Cardiac muscle cell (in vitro differentiated cells and primary cell): ENCODE data around the gene PRKCH. TPM values are rescaled to one million over a fixed set of nuclear protein-coding genes. Genes with fewer than 3 reads are reported as not detected.
A peak's percentile ranks its signal among the peaks of the same experiment; 100 is the strongest.

Source experiments
- DNase-seq, 2 donors: peaks; one replicate each; pipeline versions ENCODE4 v3.0.0 to v3.0.0-alpha.2; 2010 to 2017; ENCODE audit warnings: low read depth in 1 of 2, low spot score in 1 of 2
- H3K27ac ChIP-seq: fragments of 200-600 bp; sonication (generic); 2 replicates; pipeline ENCODE4 v1.5.1; 2016
- H3K27me3 ChIP-seq: fragments of 200-600 bp; sonication (generic); 2 replicates; pipeline ENCODE4 v1.6.0; 2016; ENCODE audit warnings: control low read depth
- H3K36me3 ChIP-seq: fragments of 200-600 bp; sonication (generic); 2 replicates; pipeline ENCODE4 v1.5.1; 2016; ENCODE audit warnings: control low read depth
- H3K4me1 ChIP-seq: fragments of 200-600 bp; sonication (generic); 2 replicates; pipeline ENCODE4 v1.8.1; 2017; ENCODE audit warnings: low read depth, mild to moderate bottlenecking, mixed run types
- H3K4me3 ChIP-seq: fragments of 200-600 bp; sonication (generic); 2 replicates; pipeline ENCODE4 v1.5.1; 2016; ENCODE audit warnings: mild to moderate bottlenecking
- H3K9me3 ChIP-seq: fragments of 200-600 bp; sonication (generic); 2 replicates; pipeline ENCODE4 v1.5.1; 2017; ENCODE audit warnings: low read depth, mild to moderate bottlenecking, control low read depth
- CTCF ChIP-seq: IDR thresholded peaks from 2 replicates; pipeline ENCODE4 v1.5.1; 2012; ENCODE audit warnings: low read depth, mild to moderate bottlenecking, low read length
- polyA plus RNA-seq: library from polyadenylated mRNA; unstranded; fragments of >200 nt; fragmentation: Nextera tagmentation; extraction: Ambion mirVana; gene quantifications from 2 replicates; pipeline ENCODE4 v1.2.1, GENCODE V29; 2016
- total RNA-seq: library from RNA; depleted of rRNA; stranded (reverse); fragments of >200 nt; gene quantifications from 2 replicates; pipeline ENCODE4 v1.2.3, GENCODE V29; 2016

Gene PRKCH
- total and polyA plus RNA-seq, 2 experiments from 2014 or later: 51.0 to 128 TPM

- Histone ChIP-seq H3K36me3 (peaks cover 22% of the 10 kb centered on the region), H3K9me3 (no peaks in the 10 kb centered on the region), H3K4me3 (no peak overlapping the region), H3K27me3 (no peaks in the 10 kb centered on the region), H3K4me1 (no peaks in the 10 kb centered on the region), H3K27ac (peak overlapping the region; percentile 45)
- DNase-seq: no peak
- no peak for TF ChIP-seq CTCF
Observed at GRCh38 chr14:61552241-61552640, 230.9 kb downstream of the PRKCH start.

GRCh38 chr14:61553730-61554641, 232.6 kb downstream of the PRKCH start:
- Histone ChIP-seq H3K9me3 (no peaks in the 10 kb centered on the region), H3K27me3 (no peaks in the 10 kb centered on the region), H3K36me3 (peaks cover 16% of the 10 kb centered on the region), H3K4me1 (no peaks in the 10 kb centered on the region), H3K27ac (no peak overlapping the region), H3K4me3 (no peak overlapping the region)
- TF ChIP-seq CTCF: no peak
- DNase-seq: peak in 1 of 2 donors; percentile 95

GRCh38 chr14:61555056-61555838, 233.9 kb downstream of the PRKCH start:
- no peaks in the 10 kb centered on the region for H3K9me3 ChIP-seq
- H3K4me3 ChIP-seq: no peak overlapping the region
- H3K36me3 ChIP-seq: peaks cover 9% of the 10 kb centered on the region
- DNase-seq: peak in 1 of 2 donors; percentile 62
- no peaks in the 10 kb centered on the region for H3K27me3 ChIP-seq
- H3K27ac ChIP-seq: no peak overlapping the region
- H3K4me1 ChIP-seq: peaks cover 11% of the 10 kb centered on the region
- TF ChIP-seq CTCF: no peak

GRCh38 chr14:61556455-61556854, 235.1 kb downstream of the PRKCH start:
- no peak for TF ChIP-seq CTCF
- H3K27me3 ChIP-seq: no peaks in the 10 kb centered on the region
- H3K4me3 ChIP-seq: no peak overlapping the region
- no peak for DNase-seq
- H3K36me3 ChIP-seq: no peaks in the 10 kb centered on the region
- H3K4me1 ChIP-seq: peaks cover 23% of the 10 kb centered on the region
- H3K27ac ChIP-seq: no peak overlapping the region
- H3K9me3 ChIP-seq: no peaks in the 10 kb centered on the region

- Histone ChIP-seq H3K4me1 (peaks cover 31% of the 10 kb centered on the region), H3K4me3 (no peak overlapping the region), H3K9me3 (no peaks in the 10 kb centered on the region), H3K27me3 (no peaks in the 10 kb centered on the region), H3K27ac (no peak overlapping the region), H3K36me3 (no peaks in the 10 kb centered on the region)
- DNase-seq: no peak
- TF ChIP-seq CTCF: no peak
Observed at GRCh38 chr14:61557262-61557661, 235.9 kb downstream of the PRKCH start.
